ENCODE measurements around the gene KRTAP22-1. TPM values are rescaled to one million over a fixed set of nuclear protein-coding genes. Genes with fewer than 3 reads are reported as not detected.

The KRTAP22-1 gene
- total RNA-seq, 1 experiment from 2014 or later: not detected

DNA sequence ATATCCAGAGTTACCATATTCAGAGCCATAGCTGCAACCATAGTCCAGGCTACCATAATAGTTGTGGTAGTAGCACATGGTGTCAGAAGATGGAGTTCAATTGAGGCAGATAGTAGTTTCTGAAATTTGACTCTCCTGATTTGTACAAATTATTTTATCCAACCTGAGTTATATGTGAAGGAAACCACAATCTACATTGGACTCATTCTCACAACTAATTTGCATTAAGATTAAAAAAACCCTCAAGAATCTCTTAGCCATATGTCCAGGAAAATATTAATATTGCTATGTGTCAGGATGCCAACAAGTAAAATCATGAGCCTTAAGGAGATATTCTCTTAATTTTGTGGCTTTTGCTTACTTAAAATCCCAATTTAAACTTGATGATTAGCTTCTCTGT, 10.6 kb upstream of the KRTAP22-1 start, which contains the start of gene KRTAP22-2:
KRTAP22-2 (minus strand) TSS at position 101 of the 400 bp plus-strand sequence.
- no peak within 1 kb of the TSS for H3K27ac Mint-ChIP-seq (ENCODE audit: low read depth, unreplicated experiment)
- ChIA-PET POLR2A (no interaction called here), CTCF (no interaction called here)
- H3K27me3 Mint-ChIP-seq (ENCODE audit: insufficient read depth, unreplicated experiment): peaks cover 11% of the 10 kb centered on the region
- intact Hi-C loops (cut with micrococcal nuclease): no loop called here
- TF ChIP-seq, protein P1, sequence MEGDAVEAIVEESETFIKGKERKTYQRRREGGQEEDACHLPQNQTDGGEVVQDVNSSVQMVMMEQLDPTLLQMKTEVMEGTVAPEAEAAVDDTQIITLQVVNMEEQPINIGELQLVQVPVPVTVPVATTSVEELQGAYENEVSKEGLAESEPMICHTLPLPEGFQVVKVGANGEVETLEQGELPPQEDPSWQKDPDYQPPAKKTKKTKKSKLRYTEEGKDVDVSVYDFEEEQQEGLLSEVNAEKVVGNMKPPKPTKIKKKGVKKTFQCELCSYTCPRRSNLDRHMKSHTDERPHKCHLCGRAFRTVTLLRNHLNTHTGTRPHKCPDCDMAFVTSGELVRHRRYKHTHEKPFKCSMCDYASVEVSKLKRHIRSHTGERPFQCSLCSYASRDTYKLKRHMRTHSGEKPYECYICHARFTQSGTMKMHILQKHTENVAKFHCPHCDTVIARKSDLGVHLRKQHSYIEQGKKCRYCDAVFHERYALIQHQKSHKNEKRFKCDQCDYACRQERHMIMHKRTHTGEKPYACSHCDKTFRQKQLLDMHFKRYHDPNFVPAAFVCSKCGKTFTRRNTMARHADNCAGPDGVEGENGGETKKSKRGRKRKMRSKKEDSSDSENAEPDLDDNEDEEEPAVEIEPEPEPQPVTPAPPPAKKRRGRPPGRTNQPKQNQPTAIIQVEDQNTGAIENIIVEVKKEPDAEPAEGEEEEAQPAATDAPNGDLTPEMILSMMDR (IDR thresholded peaks at IDR 0.05; ENCODE audit: unreplicated experiment): no peak
- no TSS peak for BruUV-seq (replicated peaks)
- DNase-seq (ENCODE audit: unreplicated experiment): no peak
- no peaks in the 10 kb centered on the region for H3K9me3 Mint-ChIP-seq (ENCODE audit: unreplicated experiment)
- no peaks in the 10 kb centered on the region for H3K4me1 Mint-ChIP-seq (ENCODE audit: insufficient read depth, unreplicated experiment)
- no peaks in the 10 kb centered on the region for H3K36me3 Mint-ChIP-seq (ENCODE audit: insufficient read depth, unreplicated experiment)
- no peak within 1 kb of the TSS for H3K4me3 Mint-ChIP-seq (ENCODE audit: unreplicated experiment)

- Mint-ChIP-seq H3K27me3 (ENCODE audit: insufficient read depth, unreplicated experiment) (no peaks in the 10 kb centered on the region), H3K4me1 (ENCODE audit: insufficient read depth, unreplicated experiment) (no peaks in the 10 kb centered on the region), H3K36me3 (ENCODE audit: insufficient read depth, unreplicated experiment) (no peaks in the 10 kb centered on the region), H3K4me3 (ENCODE audit: unreplicated experiment) (no peak within 1 kb of the TSS), H3K9me3 (ENCODE audit: unreplicated experiment) (no peaks in the 10 kb centered on the region), H3K27ac (ENCODE audit: low read depth, unreplicated experiment) (no peak within 1 kb of the TSS)
- intact Hi-C loops (cut with micrococcal nuclease): no loop called here
- CTCF ChIA-PET: no interaction called here
- no peak for DNase-seq (ENCODE audit: unreplicated experiment)
- no TSS peak for BruUV-seq (replicated peaks)
- POLR2A ChIA-PET: no interaction called here
- TF ChIP-seq, protein P1 (IDR thresholded peaks at IDR 0.05; ENCODE audit: unreplicated experiment): no peak
Measured at GRCh38 chr21:30592140-30592539, 8.7 kb upstream of the KRTAP22-1 start, which contains the start of gene KRTAP6-3. TSS of gene KRTAP6-3 (plus strand) at chr21:30592440. CDS start at chr21:30592446, 6 bp downstream.

GRCh38 chr21:30598802-30599201, 2.1 kb upstream of the KRTAP22-1 start, which contains the start of gene KRTAP6-2:
TSS of gene KRTAP6-2 (minus strand) at chr21:30598902. CDS start at chr21:30598874, 28 bp downstream.
- TF ChIP-seq, protein P1 (IDR thresholded peaks at IDR 0.05; ENCODE audit: unreplicated experiment): no peak
- no peak within 1 kb of the TSS for H3K27ac Mint-ChIP-seq (ENCODE audit: low read depth, unreplicated experiment)
- H3K9me3 Mint-ChIP-seq (ENCODE audit: unreplicated experiment): peaks cover 9% of the 10 kb centered on the region
- H3K4me1 Mint-ChIP-seq (ENCODE audit: insufficient read depth, unreplicated experiment): no peaks in the 10 kb centered on the region
- H3K27me3 Mint-ChIP-seq (ENCODE audit: insufficient read depth, unreplicated experiment): no peaks in the 10 kb centered on the region
- H3K4me3 Mint-ChIP-seq (ENCODE audit: unreplicated experiment): no peak within 1 kb of the TSS
- intact Hi-C loops (cut with micrococcal nuclease): no loop called here
- ChIA-PET POLR2A (no interaction called here), CTCF (no interaction called here)
- H3K36me3 Mint-ChIP-seq (ENCODE audit: insufficient read depth, unreplicated experiment): no peaks in the 10 kb centered on the region
- BruUV-seq (replicated peaks): no TSS peak
- DNase-seq (ENCODE audit: unreplicated experiment): no peak

GRCh38 chr21:30605968-30606367, 5.1 kb downstream of the KRTAP22-1 start:
- intact Hi-C loops (cut with micrococcal nuclease): no loop called here
- DNase-seq (ENCODE audit: unreplicated experiment): no peak
- peaks cover 9% of the 10 kb centered on the region for H3K9me3 Mint-ChIP-seq (ENCODE audit: unreplicated experiment)
- no peak overlapping the region for H3K27ac Mint-ChIP-seq (ENCODE audit: low read depth, unreplicated experiment)
- no TSS peak for BruUV-seq (replicated peaks)
- ChIA-PET CTCF (no interaction called here), POLR2A (no interaction called here)
- TF ChIP-seq, protein P1 (IDR thresholded peaks at IDR 0.05; ENCODE audit: unreplicated experiment): no peak
- H3K36me3 Mint-ChIP-seq (ENCODE audit: insufficient read depth, unreplicated experiment): no peaks in the 10 kb centered on the region
- H3K4me1 Mint-ChIP-seq (ENCODE audit: insufficient read depth, unreplicated experiment): no peaks in the 10 kb centered on the region
- no peak overlapping the region for H3K4me3 Mint-ChIP-seq (ENCODE audit: unreplicated experiment)
- H3K27me3 Mint-ChIP-seq (ENCODE audit: insufficient read depth, unreplicated experiment): no peaks in the 10 kb centered on the region

Data from MCF 10A (cell line).